BJ (cell line): ENCODE measurements around the gene ACKR2. TPM values are rescaled to one million over a fixed set of nuclear protein-coding genes. Genes with fewer than 3 reads are reported as not detected.

Source experiments
- CTCF ChIA-PET: fragments of 350-600 bp; formaldehyde crosslinking; extraction: SDS; loops from one replicate; lab custom pipeline; 2021; ENCODE audit warnings: antibody characterized with exemption, inconsistent platforms; lab: Yijun Ruan, JAX
- POLR2A ChIA-PET: fragments of 300-600 bp; sonication (Branson Sonifier 250); formaldehyde crosslinking; extraction: SDS; loops from one replicate; lab custom pipeline; 2021; ENCODE audit warnings: antibody characterized with exemption; lab: Charles Lee
- DNase-seq: peaks from one replicate; pipeline ENCODE4 v3.0.0-alpha.2; 2011; ENCODE audit warnings: low read depth
- H3K27me3 ChIP-seq: 2 replicates; pipeline ENCODE4 v1.6.0; 2011; ENCODE audit warnings: low read length; ENCODE audit not compliant: control insufficient read depth, insufficient read depth
- H3K36me3 ChIP-seq: 2 replicates; pipeline ENCODE4 v1.5.1; 2011; ENCODE audit warnings: low read length; ENCODE audit not compliant: control insufficient read depth, insufficient read depth
- H3K4me3 ChIP-seq: 2 replicates; pipeline ENCODE4 v1.5.1; 2011; ENCODE audit warnings: low read depth, mild to moderate bottlenecking, control low read depth, low read length
- polyA plus RNA-seq: library from polyadenylated mRNA; depleted of rRNA; stranded (reverse); fragments of >200 nt; gene quantifications from 2 replicates; pipeline ENCODE4 v1.2.3, GENCODE V29; 2011
- TF ChIP-seq, protein P1 (sequence below): IDR thresholded peaks from 2 replicates; pipeline ENCODE4 v1.5.1; 2011; ENCODE audit warnings: low read depth, mild to moderate bottlenecking, control low read depth, inconsistent platforms, low read length, moderate library complexity; ENCODE audit not compliant: insufficient read depth

Gene ACKR2
- polyA plus RNA-seq, 1 experiment, result 0.15 TPM

DNA sequence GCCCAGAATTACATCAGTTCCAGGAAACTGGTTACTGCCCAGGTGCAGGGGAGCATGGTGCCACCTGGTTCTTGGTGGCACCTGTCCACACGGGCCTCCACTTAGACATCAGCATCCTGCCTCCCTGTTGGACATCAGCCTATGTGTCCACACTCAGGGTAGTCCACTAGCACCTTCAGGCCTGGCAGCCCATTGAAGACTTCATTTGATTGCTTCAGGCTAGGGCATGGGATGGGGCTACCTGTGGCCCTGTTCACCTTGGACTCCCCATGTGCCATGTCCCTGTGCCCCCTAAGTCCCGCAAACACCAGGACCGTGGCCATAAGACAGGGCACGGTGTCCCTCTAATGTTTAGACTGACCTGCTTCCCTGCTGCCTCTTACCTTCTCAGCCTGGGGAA lies 35.6 kb downstream of the ACKR2 start:
- TF ChIP-seq, protein P1, sequence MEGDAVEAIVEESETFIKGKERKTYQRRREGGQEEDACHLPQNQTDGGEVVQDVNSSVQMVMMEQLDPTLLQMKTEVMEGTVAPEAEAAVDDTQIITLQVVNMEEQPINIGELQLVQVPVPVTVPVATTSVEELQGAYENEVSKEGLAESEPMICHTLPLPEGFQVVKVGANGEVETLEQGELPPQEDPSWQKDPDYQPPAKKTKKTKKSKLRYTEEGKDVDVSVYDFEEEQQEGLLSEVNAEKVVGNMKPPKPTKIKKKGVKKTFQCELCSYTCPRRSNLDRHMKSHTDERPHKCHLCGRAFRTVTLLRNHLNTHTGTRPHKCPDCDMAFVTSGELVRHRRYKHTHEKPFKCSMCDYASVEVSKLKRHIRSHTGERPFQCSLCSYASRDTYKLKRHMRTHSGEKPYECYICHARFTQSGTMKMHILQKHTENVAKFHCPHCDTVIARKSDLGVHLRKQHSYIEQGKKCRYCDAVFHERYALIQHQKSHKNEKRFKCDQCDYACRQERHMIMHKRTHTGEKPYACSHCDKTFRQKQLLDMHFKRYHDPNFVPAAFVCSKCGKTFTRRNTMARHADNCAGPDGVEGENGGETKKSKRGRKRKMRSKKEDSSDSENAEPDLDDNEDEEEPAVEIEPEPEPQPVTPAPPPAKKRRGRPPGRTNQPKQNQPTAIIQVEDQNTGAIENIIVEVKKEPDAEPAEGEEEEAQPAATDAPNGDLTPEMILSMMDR, result no peak
- Histone ChIP-seq H3K36me3 (no peaks in the 10 kb centered on the region), H3K4me3 (no peak overlapping the region), H3K27me3 (peaks cover 5% of the 10 kb centered on the region)
- DNase-seq, result no peak
- ChIA-PET POLR2A (no interaction called here), CTCF (interaction anchor here (0.8 to 0.9 kb wide), 2 partner anchors 24 to 65 kb away, joined by 3 read pairs; no protein-coding TSS in a partner anchor)

DNA sequence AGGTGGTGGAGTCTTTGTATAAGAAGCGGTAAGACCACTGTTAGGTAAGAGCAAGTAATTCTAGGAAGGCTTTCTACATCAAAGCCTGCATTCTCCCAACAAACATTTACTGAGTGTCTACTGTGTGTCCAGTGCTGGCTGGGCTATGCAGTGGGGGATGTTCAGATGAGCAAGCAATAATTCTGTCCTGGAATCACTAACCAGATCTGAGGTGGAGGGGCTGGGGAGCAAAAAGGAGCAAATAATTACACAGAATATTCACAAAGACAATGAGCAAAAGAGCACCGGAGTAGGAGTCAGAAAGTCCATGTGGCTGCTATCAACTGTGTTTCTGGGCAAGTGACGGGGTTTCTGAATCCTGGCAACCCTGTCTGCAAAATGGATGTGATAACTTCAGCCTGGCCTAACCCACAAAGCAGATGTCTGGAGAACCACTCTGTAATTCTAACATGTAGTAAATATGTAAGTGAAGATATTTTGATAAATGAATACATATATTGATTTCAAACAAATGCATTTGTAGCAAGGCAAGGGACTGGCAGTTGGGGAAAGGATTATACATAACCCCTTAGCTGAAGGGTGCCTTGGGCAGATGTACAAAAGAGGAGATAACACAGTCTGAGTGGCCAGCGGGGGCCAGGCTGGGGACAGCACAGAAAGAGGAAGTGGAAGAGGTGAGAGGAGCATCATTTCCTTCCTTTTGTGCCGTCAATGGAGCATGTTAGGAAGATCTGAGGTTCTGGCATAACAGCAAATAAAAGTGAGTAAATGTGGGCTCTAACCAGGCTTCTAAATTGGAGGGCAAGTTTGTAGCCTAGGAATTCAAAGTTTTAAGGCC lies 37.7 kb downstream of the ACKR2 start:
- ChIA-PET CTCF (no interaction called here), POLR2A (no interaction called here)
- no peak for DNase-seq
- H3K27me3 ChIP-seq, result peaks cover 5% of the 10 kb centered on the region
- no peaks in the 10 kb centered on the region for H3K36me3 ChIP-seq
- H3K4me3 ChIP-seq, result no peak overlapping the region
- TF ChIP-seq, protein P1, result no peak

DNA sequence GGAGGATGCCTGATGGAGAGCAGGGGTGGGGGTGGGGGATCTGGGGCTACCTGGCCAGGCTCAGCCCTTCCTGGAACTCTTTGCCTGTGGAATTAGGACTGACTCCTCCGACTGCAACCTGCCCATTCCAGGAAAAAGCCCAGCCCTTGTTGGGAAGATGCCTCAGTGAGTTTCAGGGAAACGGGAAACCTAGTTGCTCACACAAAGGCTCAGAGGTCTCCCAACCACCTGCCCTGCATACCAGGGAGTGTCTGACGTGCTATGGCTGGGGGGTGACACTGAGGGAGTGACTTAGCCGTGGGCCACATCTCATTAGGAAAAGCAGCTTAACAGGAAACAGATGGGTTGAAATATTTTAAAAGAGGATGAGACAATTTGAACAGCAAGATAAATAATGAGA lies 38.5 kb downstream of the ACKR2 start:
- ChIA-PET POLR2A (no interaction called here), CTCF (interaction anchor here (0.9 kb wide), 1 partner anchor 16 kb away, joined by 3 read pairs; no protein-coding TSS in a partner anchor)
- no peak overlapping the region for H3K4me3 ChIP-seq
- no peaks in the 10 kb centered on the region for H3K36me3 ChIP-seq
- no peak for DNase-seq
- H3K27me3 ChIP-seq, result peaks cover 5% of the 10 kb centered on the region
- TF ChIP-seq, protein P1, result no peak

DNA sequence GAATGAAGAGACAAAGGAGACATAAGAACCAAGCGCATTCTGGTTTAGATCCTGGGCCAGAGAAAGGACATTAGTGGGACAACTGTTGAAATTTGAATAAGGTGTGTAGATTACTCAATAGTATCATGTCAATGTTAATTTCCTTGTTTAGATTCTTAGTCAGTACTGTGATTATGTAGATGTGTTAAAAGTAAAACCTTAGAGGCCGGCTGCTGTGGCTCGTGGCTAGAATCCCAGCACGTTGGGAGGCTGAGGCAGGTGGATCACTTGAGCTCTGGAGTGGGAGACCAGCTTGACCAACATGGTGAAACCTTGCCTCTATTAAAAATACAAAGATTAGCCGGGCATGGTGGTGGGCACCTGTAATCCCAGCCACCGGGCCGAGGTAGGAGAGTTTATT lies 39.8 kb downstream of the ACKR2 start:
- TF ChIP-seq, protein P1, result no peak
- ChIA-PET POLR2A (no interaction called here), CTCF (interaction anchor here (0.9 kb wide), 1 partner anchor 9 kb away, joined by 3 read pairs; no protein-coding TSS in a partner anchor)
- peaks cover 7% of the 10 kb centered on the region for H3K27me3 ChIP-seq
- no peaks in the 10 kb centered on the region for H3K36me3 ChIP-seq
- no peak for DNase-seq
- no peak overlapping the region for H3K4me3 ChIP-seq

DNA sequence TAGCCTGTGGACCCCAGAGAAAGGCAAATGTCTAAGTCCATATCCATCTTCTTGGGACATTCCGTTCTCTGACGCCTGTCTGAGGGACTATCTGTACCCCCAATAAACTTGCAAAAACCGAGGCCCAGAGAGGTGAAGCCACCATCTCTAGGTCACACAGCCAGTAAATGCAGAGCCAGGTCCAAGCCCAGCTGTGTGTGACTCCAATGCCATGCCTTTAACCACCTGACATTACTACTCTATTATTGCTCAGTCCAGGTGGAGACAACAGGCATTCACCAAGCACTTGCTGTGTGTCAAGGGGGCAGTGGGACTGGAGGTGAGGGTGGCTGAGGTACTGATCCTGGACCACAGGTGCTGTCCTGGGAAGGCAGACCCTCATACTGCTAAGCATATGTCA lies 41.0 kb downstream of the ACKR2 start:
- no peaks in the 10 kb centered on the region for H3K36me3 ChIP-seq
- H3K4me3 ChIP-seq, result no peak overlapping the region
- ChIA-PET CTCF (interaction anchor here (2.7 kb wide), 1 partner anchor 10 kb away, joined by 12 read pairs; no protein-coding TSS in a partner anchor), POLR2A (no interaction called here)
- DNase-seq, result no peak
- H3K27me3 ChIP-seq, result peaks cover 5% of the 10 kb centered on the region
- TF ChIP-seq, protein P1, result no peak
